ENCODE data around the gene KRTAP5-8.
"Not testable (repeated sequence)": the region's sequence is repeated elsewhere in the genome, so short reads cannot be mapped to it uniquely, and the experiment has no call there.

GRCh38 chr11:71576688-71577465 lies 39.1 kb downstream of the KRTAP5-8 start:
- not testable (repeated sequence) for TF ChIP-seq TAF1 (IDR thresholded peaks at IDR 0.05; ENCODE audit: borderline replicate concordance, low read depth, low read length); POLR2AphosphoS5 (IDR thresholded peaks at IDR 0.05; ENCODE audit: low read depth, low read length)
